ENCODE data around the gene TTC33.

DNA sequence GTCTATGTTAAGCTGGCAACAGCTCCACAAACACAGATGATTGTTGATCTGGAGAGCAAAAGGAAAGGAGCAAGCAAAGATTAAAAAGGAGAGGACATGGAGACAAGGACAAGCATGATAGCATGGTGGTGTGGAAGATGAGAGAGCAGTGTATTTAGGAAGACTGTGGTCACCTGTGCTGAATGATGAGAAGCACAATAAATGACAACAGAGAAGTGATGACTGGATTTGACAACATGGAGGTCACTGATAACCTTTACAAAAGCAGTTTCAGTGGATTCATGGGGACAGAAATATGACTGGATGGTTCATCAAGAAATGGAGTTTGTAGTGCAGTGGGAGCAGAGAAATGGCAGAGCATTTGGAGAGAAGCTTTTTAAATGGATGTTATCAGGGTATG lies 20.2 kb downstream of the TTC33 start:
- no peak for TF ChIP-seq POLR2A (IDR thresholded peaks at IDR 0.05)
- TF ChIP-seq CTCF (IDR thresholded peaks at IDR 0.05 in 4 of 5, conservative IDR thresholded peaks at IDR 0.05 in 1 of 5), result no peak
